ENCODE measurements around the gene AKAP10.
"Not testable (repeated sequence)": the region's sequence is repeated elsewhere in the genome, so short reads cannot be mapped to it uniquely, and the experiment has no call there.

AKAP10 gene

DNA sequence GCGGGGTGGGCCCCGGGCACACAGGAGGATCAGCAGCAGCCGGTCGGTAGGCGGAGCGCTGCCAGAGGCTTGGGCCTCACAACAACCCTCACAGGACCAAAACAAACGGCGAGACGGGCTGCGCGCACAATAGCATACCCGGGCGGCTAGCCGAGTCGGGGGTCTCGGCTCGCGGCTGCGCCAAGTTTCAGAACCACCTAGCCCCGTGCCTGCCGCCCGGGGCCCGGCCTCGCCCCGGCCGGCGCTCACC, 110.6 kb downstream of the AKAP10 start:
- H3K4me3 ChIP-seq (ENCODE audit: insufficient read length, low read depth): peak overlapping the region; percentile 60
- DNase-seq (ENCODE audit: low read depth, low spot score): peak; percentile 30

DNA sequence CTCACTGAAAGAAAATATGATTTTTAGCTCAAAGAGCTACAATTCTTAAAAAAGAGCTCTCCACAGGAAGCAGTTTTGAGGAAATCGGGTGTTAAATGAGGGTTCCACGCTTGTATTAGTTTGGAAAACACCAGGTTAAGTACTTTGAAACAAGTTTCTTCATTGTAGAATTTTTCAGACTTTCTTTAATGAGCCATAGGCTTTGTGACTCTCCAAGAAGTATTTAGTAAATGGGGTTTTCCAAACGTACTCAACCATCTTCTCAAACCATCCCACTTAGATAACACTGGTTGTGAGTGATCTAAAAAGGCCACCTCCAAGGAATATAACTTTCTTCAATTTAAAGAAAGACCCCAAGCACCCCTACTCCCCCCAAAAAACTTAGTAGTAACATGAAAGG, 112.6 kb downstream of the AKAP10 start:
- no peak for DNase-seq (ENCODE audit: low read depth, low spot score)
- Histone ChIP-seq H3K4me1 (ENCODE audit: insufficient read depth, insufficient read length) (peaks cover 3% of the 10 kb centered on the region), H3K4me3 (ENCODE audit: insufficient read length, low read depth) (no peak overlapping the region), H3K36me3 (ENCODE audit: insufficient read depth, insufficient read length, low read length) (no peaks in the 10 kb centered on the region), H3K27me3 (ENCODE audit: insufficient read depth, insufficient read length) (peaks cover 11% of the 10 kb centered on the region), H3K9me3 (ENCODE audit: insufficient read depth, low read length) (no peaks in the 10 kb centered on the region), H3K9ac (ENCODE audit: insufficient read length, low read depth) (no peak overlapping the region)
- no peak for TF ChIP-seq ZNF274 (IDR thresholded peaks at IDR 0.05; ENCODE audit: low read depth, low read length)
- TF ChIP-seq YY1 (IDR thresholded peaks at IDR 0.05; ENCODE audit: insufficient read depth, insufficient read length): no peak
- TF ChIP-seq SUZ12 (IDR thresholded peaks at IDR 0.05; ENCODE audit: extremely low read depth, insufficient read depth, insufficient read length): no peak

More for the DNA sequence above, 110.6 kb downstream of the AKAP10 start:
- Histone ChIP-seq H3K4me1 (ENCODE audit: insufficient read depth, insufficient read length) (peaks cover 3% of the 10 kb centered on the region), H3K9me3 (ENCODE audit: insufficient read depth, low read length) (no peaks in the 10 kb centered on the region), H3K9ac (ENCODE audit: insufficient read length, low read depth) (peak overlapping the region; percentile 83), H3K36me3 (ENCODE audit: insufficient read depth, insufficient read length, low read length) (no peaks in the 10 kb centered on the region), H3K27me3 (ENCODE audit: insufficient read depth, insufficient read length) (peaks cover 11% of the 10 kb centered on the region)
- TF ChIP-seq ZNF274 (IDR thresholded peaks at IDR 0.05; ENCODE audit: low read depth, low read length): no peak
- no peak for TF ChIP-seq YY1 (IDR thresholded peaks at IDR 0.05; ENCODE audit: insufficient read depth, insufficient read length)
- no peak for TF ChIP-seq SUZ12 (IDR thresholded peaks at IDR 0.05; ENCODE audit: extremely low read depth, insufficient read depth, insufficient read length)

DNA sequence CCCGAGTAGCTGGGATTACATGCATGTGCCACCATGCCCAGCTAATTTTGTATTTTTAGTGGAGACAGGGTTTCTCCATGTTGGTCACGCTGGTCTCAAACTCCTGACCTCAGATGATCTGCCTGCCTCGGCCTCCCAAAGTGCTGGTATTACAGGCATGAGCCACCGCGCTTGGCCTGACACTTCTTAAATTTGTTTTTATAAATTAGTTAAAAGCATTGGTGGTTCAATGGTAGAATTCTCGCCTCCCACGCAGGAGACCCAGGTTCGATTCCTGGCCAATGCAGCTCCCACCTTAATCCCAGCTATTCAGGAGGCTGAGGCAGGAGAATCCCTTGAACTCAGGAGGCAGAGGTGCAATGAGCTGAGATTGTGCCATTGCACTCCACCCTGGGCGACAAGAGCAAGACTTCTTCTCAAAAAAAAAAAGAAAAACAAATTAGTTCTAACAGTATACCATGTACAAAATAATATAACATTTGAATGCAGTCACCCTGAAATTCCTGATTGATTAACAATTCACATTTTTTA, 116.9 kb downstream of the AKAP10 start:
- not testable (repeated sequence) for H3K27me3 ChIP-seq (ENCODE audit: insufficient read depth, insufficient read length); DNase-seq (ENCODE audit: low read depth, low spot score); H3K9ac ChIP-seq (ENCODE audit: insufficient read length, low read depth); H3K36me3 ChIP-seq (ENCODE audit: insufficient read depth, insufficient read length, low read length); H3K4me1 ChIP-seq (ENCODE audit: insufficient read depth, insufficient read length); H3K9me3 ChIP-seq (ENCODE audit: insufficient read depth, low read length); H3K4me3 ChIP-seq (ENCODE audit: insufficient read length, low read depth)

- H3K9me3 ChIP-seq (ENCODE audit: insufficient read depth, low read length): no peaks in the 10 kb centered on the region
- TF ChIP-seq YY1 (IDR thresholded peaks at IDR 0.05; ENCODE audit: insufficient read depth, insufficient read length) (no peak), ZNF274 (IDR thresholded peaks at IDR 0.05; ENCODE audit: low read depth, low read length) (no peak), SUZ12 (IDR thresholded peaks at IDR 0.05; ENCODE audit: extremely low read depth, insufficient read depth, insufficient read length) (no peak)
Observed at GRCh38 chr17:19857640-19858039, 120.0 kb downstream of the AKAP10 start.

More at GRCh38 chr17:19857640-19858039, 120.0 kb downstream of the AKAP10 start:
- H3K9ac ChIP-seq (ENCODE audit: insufficient read length, low read depth): no peak overlapping the region
- no peaks in the 10 kb centered on the region for H3K4me1 ChIP-seq (ENCODE audit: insufficient read depth, insufficient read length)
- H3K4me3 ChIP-seq (ENCODE audit: insufficient read length, low read depth): no peak overlapping the region
- DNase-seq (ENCODE audit: low read depth, low spot score): no peak
- H3K27me3 ChIP-seq (ENCODE audit: insufficient read depth, insufficient read length): no peaks in the 10 kb centered on the region
- peaks cover 3% of the 10 kb centered on the region for H3K36me3 ChIP-seq (ENCODE audit: insufficient read depth, insufficient read length, low read length)
